HEK293 (cell line): ENCODE data around the gene CCNT1.

Experiments
- CTCF ChIA-PET: fragments of 350-600 bp; formaldehyde crosslinking; extraction: SDS; loops from one replicate; lab custom pipeline; 2021; ENCODE audit warnings: antibody characterized with exemption; lab: Yijun Ruan, JAX
- POLR2A ChIA-PET: fragments of 300-600 bp; formaldehyde crosslinking; extraction: SDS; loops from one replicate; lab custom pipeline; 2020; ENCODE audit warnings: antibody characterized with exemption, inconsistent platforms; lab: Yijun Ruan, JAX
- H3K27ac ChIP-seq: fragments of 200-500 bp; sonication (Bioruptor generic); 2 replicates; pipeline ENCODE4 v1.5.1; 2014; ENCODE audit warnings: low read depth, low read length, control low read depth, inconsistent platforms; ENCODE audit errors: extremely low read depth
- H3K36me3 ChIP-seq, 2 experiments: fragments of 200-500 bp in 1 of 2; sonication (Bioruptor generic) in 1 of 2; 1 replicate in 1 of 2; 2 replicates in 1 of 2; pipeline ENCODE4 v1.5.1; 2014 to 2017; ENCODE audit warnings: inconsistent platforms in 2 of 2, low read length in 2 of 2; ENCODE audit not compliant: control insufficient read depth in 2 of 2, insufficient read depth in 1 of 2
- H3K4me1 ChIP-seq: fragments of 200-500 bp; sonication (Bioruptor generic); 2 replicates; pipeline ENCODE4 v1.5.1; 2014; ENCODE audit warnings: mild to moderate bottlenecking, low read length, inconsistent platforms; ENCODE audit not compliant: control insufficient read depth, insufficient read depth
- H3K4me3 ChIP-seq: 2 replicates; pipeline ENCODE4 v1.5.1; 2011; ENCODE audit warnings: low read depth, mild to moderate bottlenecking, control low read depth, low read length, moderate library complexity
- H3K9me3 ChIP-seq: fragments of 200-500 bp; sonication (Bioruptor generic); 2 replicates; pipeline ENCODE4 v1.5.1; 2014; ENCODE audit warnings: low read depth, low read length, inconsistent platforms; ENCODE audit not compliant: control insufficient read depth, insufficient read depth
- BCL11B ChIP-seq: fragments of 450-650 bp; formaldehyde crosslinking; IDR thresholded peaks from 2 replicates; pipeline ENCODE4 v1.5.1; 2016; ENCODE audit warnings: low read depth, missing biosample characterization, missing genetic modification characterization
- GLI4 ChIP-seq: fragments of 450-650 bp; formaldehyde crosslinking; IDR thresholded peaks from 2 replicates; pipeline ENCODE4 v1.5.1; 2016; ENCODE audit warnings: missing biosample characterization, missing genetic modification characterization
- KLF1 ChIP-seq: fragments of 450-650 bp; formaldehyde crosslinking; IDR thresholded peaks from 2 replicates; pipeline ENCODE4 v1.5.1; 2016; ENCODE audit warnings: missing biosample characterization, missing genetic modification characterization
- SP3 ChIP-seq: fragments of 450-650 bp; formaldehyde crosslinking; IDR thresholded peaks from 2 replicates; pipeline ENCODE4 v1.5.1; 2016; ENCODE audit warnings: missing biosample characterization, missing genetic modification characterization
- SP7 ChIP-seq: fragments of 450-650 bp; formaldehyde crosslinking; IDR thresholded peaks from 2 replicates; pipeline ENCODE4 v1.5.1; 2016; ENCODE audit warnings: missing biosample characterization, missing genetic modification characterization
- TCF7L2 ChIP-seq: IDR thresholded peaks from 2 replicates; pipeline ENCODE4 v1.6.1; 2011; ENCODE audit warnings: low read depth, mild to moderate bottlenecking, inconsistent platforms, low read length, moderate library complexity, borderline replicate concordance
- ZBTB44 ChIP-seq: fragments of 450-650 bp; IDR thresholded peaks from 2 replicates; pipeline ENCODE4 v1.5.1; 2018; ENCODE audit warnings: missing biosample characterization, mild to moderate bottlenecking, missing genetic modification characterization
- ZNF175 ChIP-seq: fragments of 450-650 bp; formaldehyde crosslinking; IDR thresholded peaks from 2 replicates; pipeline ENCODE4 v1.5.1; 2016; ENCODE audit warnings: missing biosample characterization, missing genetic modification characterization
- ZNF221 ChIP-seq: fragments of 450-650 bp; formaldehyde crosslinking; IDR thresholded peaks from 2 replicates; pipeline ENCODE4 v1.5.1; 2017; ENCODE audit warnings: missing biosample characterization, missing genetic modification characterization, borderline replicate concordance
- ZNF24 ChIP-seq: fragments of 450-650 bp; formaldehyde crosslinking; IDR thresholded peaks from 2 replicates; pipeline ENCODE4 v1.5.1; 2016; ENCODE audit warnings: missing biosample characterization, missing genetic modification characterization
- ZNF280C ChIP-seq: fragments of 450-650 bp; formaldehyde crosslinking; IDR thresholded peaks from 2 replicates; pipeline ENCODE4 v1.5.1; 2016; ENCODE audit warnings: missing biosample characterization, missing genetic modification characterization
- ZNF311 ChIP-seq: fragments of 450-650 bp; formaldehyde crosslinking; IDR thresholded peaks from 2 replicates; pipeline ENCODE4 v1.5.1; 2017; ENCODE audit warnings: missing biosample characterization, missing genetic modification characterization, borderline replicate concordance
- ZNF362 ChIP-seq: fragments of 450-650 bp; formaldehyde crosslinking; IDR thresholded peaks from 2 replicates; pipeline ENCODE4 v1.5.1; 2016; ENCODE audit warnings: missing biosample characterization, missing genetic modification characterization
- ZNF501 ChIP-seq: fragments of 450-650 bp; formaldehyde crosslinking; IDR thresholded peaks from 2 replicates; pipeline ENCODE4 v1.5.1; 2016; ENCODE audit warnings: missing biosample characterization, missing genetic modification characterization
- ZNF510 ChIP-seq: fragments of 450-650 bp; formaldehyde crosslinking; IDR thresholded peaks from 2 replicates; pipeline ENCODE4 v1.5.1; 2018; ENCODE audit warnings: mild to moderate bottlenecking, missing genetic modification characterization, missing biosample characterization; ENCODE audit not compliant: insufficient replicate concordance
- ZNF521 ChIP-seq: fragments of 450-650 bp; formaldehyde crosslinking; IDR thresholded peaks from 2 replicates; pipeline ENCODE4 v1.5.1; 2017; ENCODE audit warnings: missing biosample characterization, mild to moderate bottlenecking, missing genetic modification characterization
- ZNF529 ChIP-seq: fragments of 450-650 bp; formaldehyde crosslinking; IDR thresholded peaks from 2 replicates; pipeline ENCODE4 v1.5.1; 2017; ENCODE audit warnings: missing genetic modification characterization, missing biosample characterization; ENCODE audit not compliant: insufficient replicate concordance
- ZNF664 ChIP-seq: fragments of 450-650 bp; formaldehyde crosslinking; IDR thresholded peaks from 2 replicates; pipeline ENCODE4 v1.5.1; 2016; ENCODE audit warnings: missing biosample characterization, missing genetic modification characterization
- ZNF791 ChIP-seq: fragments of 450-650 bp; formaldehyde crosslinking; IDR thresholded peaks from 2 replicates; pipeline ENCODE4 v1.5.1; 2016; ENCODE audit warnings: missing biosample characterization, missing genetic modification characterization
- ZSCAN23 ChIP-seq: fragments of 450-650 bp; formaldehyde crosslinking; IDR thresholded peaks from 2 replicates; pipeline ENCODE4 v1.5.1; 2016; ENCODE audit warnings: missing biosample characterization, missing genetic modification characterization
- TF ChIP-seq, protein P1 (sequence below): fragments of 450-650 bp; formaldehyde crosslinking; IDR thresholded peaks from 2 replicates; pipeline ENCODE4 v1.5.1; 2016; ENCODE audit warnings: missing biosample characterization, missing genetic modification characterization, borderline replicate concordance

The CCNT1 gene

DNA sequence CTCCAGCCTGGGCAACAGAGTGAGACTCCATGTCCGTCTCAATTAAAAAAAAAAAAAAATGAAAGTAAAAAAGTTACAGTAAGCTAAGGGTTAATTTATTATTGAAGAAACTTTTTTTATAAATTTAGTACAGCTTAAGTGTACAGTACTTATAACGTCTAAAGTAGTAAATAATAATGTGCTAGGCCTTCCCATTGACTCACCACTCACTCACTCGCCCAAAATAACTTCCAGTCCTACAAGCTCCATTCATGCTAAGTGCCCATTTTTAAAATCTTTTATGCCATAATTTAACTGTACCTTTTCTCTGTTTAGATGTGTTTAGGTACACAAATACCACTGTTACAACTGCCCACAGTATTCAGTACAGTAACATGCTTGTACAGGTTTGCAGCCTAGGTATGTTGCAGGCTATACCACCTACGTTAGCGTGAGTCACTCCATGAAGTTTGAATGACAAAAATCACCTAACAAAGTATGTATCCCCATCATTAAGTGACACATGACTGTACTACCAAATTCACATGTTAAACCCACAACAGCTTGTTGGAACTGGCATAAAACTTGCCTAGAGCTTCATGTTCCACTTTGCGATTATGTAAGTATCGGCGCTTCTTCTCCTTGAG is 45.2 kb downstream of the CCNT1 start:
- Histone ChIP-seq H3K4me1 (no peaks in the 10 kb centered on the region), H3K4me3 (no peak overlapping the region)
- CTCF ChIA-PET: interaction anchor here (0.5 to 0.6 kb wide), 2 partner anchors 13 to 90 kb away, joined by 6 read pairs; no protein-coding TSS in a partner anchor
- TF ChIP-seq ZNF221 (tag by site-specific recombination) (no peak), ZNF362 (tag by site-specific recombination) (peak; percentile 31; the same call in 1 of the 2 replicates)
- TF ChIP-seq, all 188 proteins: peak for 1
- no peak overlapping the region for H3K27ac ChIP-seq
- POLR2A ChIA-PET: interaction anchor here (0.6 to 3.6 kb wide), 2 partner anchors 11 to 15 kb away, joined by 5 to 18 read pairs; partner anchors contain the start of gene KANSL2
- no peaks in the 10 kb centered on the region for H3K9me3 ChIP-seq
- peaks cover 89 to 91% of the 10 kb centered on the region in 2 experiments for H3K36me3 ChIP-seq

- TF ChIP-seq ZNF521 (tag by site-specific recombination) (no peak), ZNF24 (tag by site-specific recombination) (no peak), ZNF280C (no peak), ZNF501 (tag by site-specific recombination) (no peak), KLF1 (tag by site-specific recombination) (no peak), ZNF510 (tag by site-specific recombination) (no peak), ZNF791 (tag by site-specific recombination) (no peak), ZNF664 (tag by site-specific recombination) (no peak), BCL11B (no peak), GLI4 (tag by site-specific recombination) (no peak), SP3 (no peak), SP7 (tag by site-specific recombination) (no peak), ZNF175 (no peak), ZNF529 (tag by site-specific recombination) (no peak), TCF7L2 (no peak), ZBTB44 (tag by site-specific recombination) (no peak), ZSCAN23 (tag by site-specific recombination) (no peak), ZNF311 (tag by site-specific recombination) (no peak)
- TF ChIP-seq, protein P1, sequence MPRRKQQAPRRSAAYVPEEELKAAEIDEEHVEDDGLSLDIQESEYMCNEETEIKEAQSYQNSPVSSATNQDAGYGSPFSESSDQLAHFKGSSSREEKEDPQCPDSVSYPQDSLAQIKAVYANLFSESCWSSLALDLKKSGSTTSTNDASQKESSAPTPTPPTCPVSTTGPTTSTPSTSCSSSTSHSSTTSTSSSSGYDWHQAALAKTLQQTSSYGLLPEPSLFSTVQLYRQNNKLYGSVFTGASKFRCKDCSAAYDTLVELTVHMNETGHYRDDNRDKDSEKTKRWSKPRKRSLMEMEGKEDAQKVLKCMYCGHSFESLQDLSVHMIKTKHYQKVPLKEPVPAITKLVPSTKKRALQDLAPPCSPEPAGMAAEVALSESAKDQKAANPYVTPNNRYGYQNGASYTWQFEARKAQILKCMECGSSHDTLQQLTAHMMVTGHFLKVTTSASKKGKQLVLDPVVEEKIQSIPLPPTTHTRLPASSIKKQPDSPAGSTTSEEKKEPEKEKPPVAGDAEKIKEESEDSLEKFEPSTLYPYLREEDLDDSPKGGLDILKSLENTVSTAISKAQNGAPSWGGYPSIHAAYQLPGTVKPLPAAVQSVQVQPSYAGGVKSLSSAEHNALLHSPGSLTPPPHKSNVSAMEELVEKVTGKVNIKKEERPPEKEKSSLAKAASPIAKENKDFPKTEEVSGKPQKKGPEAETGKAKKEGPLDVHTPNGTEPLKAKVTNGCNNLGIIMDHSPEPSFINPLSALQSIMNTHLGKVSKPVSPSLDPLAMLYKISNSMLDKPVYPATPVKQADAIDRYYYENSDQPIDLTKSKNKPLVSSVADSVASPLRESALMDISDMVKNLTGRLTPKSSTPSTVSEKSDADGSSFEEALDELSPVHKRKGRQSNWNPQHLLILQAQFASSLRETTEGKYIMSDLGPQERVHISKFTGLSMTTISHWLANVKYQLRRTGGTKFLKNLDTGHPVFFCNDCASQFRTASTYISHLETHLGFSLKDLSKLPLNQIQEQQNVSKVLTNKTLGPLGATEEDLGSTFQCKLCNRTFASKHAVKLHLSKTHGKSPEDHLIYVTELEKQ (tag by site-specific recombination): no peak
- no peaks in the 10 kb centered on the region for H3K4me1 ChIP-seq
- ChIA-PET POLR2A (interaction anchor here (0.8 kb wide), 1 partner anchor 13 kb away, joined by 3 read pairs; the partner anchor contains the start of gene KANSL2), CTCF (interaction anchor here (0.6 kb wide), 1 partner anchor 127 kb away, joined by 3 read pairs; no protein-coding TSS in a partner anchor)
- no peak overlapping the region for H3K4me3 ChIP-seq
- H3K27ac ChIP-seq: no peak overlapping the region
- peaks cover 85 to 95% of the 10 kb centered on the region in 2 experiments for H3K36me3 ChIP-seq
- no peaks in the 10 kb centered on the region for H3K9me3 ChIP-seq
These were observed 47.5 kb downstream of the CCNT1 start for GRCh38 chr12:48668996-48669395.
